ENCODE data around the gene ZNF205. TPM values are rescaled to one million over a fixed set of nuclear protein-coding genes. Genes with fewer than 3 reads are reported as not detected.
A peak's percentile ranks its signal among the peaks of the same experiment; 100 is the strongest.

The ZNF205 gene
- total and polyA plus RNA-seq, 2 of the 4 experiments (the other 2 are of a cell fraction): 8.2 to 12.7 TPM

DNA sequence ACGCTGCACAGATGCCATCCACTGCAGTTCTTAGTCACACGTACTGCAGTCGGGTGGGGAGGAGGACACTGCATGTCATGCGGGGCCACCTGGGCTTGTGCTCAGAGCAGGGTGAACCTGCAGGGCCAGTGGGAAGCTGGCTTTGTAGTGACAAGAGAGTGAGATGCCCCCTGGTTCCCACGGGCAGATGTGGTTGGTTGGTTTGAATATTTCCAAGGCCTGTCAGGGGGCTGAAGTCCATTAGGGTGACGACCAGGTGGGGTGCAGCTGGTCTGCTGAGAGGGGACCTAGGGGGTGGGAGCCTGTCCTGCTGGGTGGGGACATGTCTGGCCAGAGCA is 36.8 kb downstream of the ZNF205 start:
- no TSS peak for BruUV-seq (replicated peaks)
- WGBS, 2 experiments (ENCODE audit: extremely low coverage in 2 of 2, insufficient read length in 1 of 2): 100% methylated on average over 3 of the region's 6 CpGs; no CpG with 5 or more reads in 1 of the 2 experiments
- Histone ChIP-seq H4K20me1 (ENCODE audit: insufficient read depth, low read length) (peaks cover 11% of the 10 kb centered on the region), H3K4ac (ENCODE audit: low read depth, low read length) (peak overlapping the region; percentile 95), H3K14ac (replicated peaks; ENCODE audit: low read depth, low read length) (no peak overlapping the region), H2AK5ac (ENCODE audit: low read depth, low read length) (no peak overlapping the region; the same call in 1 of the 2 replicates), H2BK15ac (ENCODE audit: low read depth, low read length) (no peak overlapping the region), H2BK20ac (ENCODE audit: low read depth, low read length) (no peak overlapping the region), H3K9me1 (ENCODE audit: insufficient read depth, low read length) (peaks cover 7% of the 10 kb centered on the region; the same call in 1 of the 2 replicates), H3K9me3 (ENCODE audit: control insufficient read depth, insufficient read depth, low read length) (no peaks in the 10 kb centered on the region), H3K27ac (ENCODE audit: insufficient read depth, low read length) (no peak overlapping the region), H2AFZ (replicated peaks; ENCODE audit: low read length, poor library complexity) (peak overlapping the region; percentile 94), H3K4me1 (ENCODE audit: control insufficient read depth, insufficient read depth, low read length) (peaks cover 3% of the 10 kb centered on the region; the same call in 1 of the 2 replicates), H3K9ac (ENCODE audit: low read depth, low read length) (no peak overlapping the region), H2BK120ac (ENCODE audit: low read depth, low read length) (no peak overlapping the region), H3K36me3 (ENCODE audit: control insufficient read depth, insufficient read depth, low read length) (no peaks in the 10 kb centered on the region), H3K56ac (ENCODE audit: extremely low read depth, insufficient read depth, low read length) (no peak overlapping the region), H4K91ac (ENCODE audit: insufficient read depth, low read depth, low read length) (peak overlapping the region; percentile 65; the same call in 1 of the 2 replicates), H4K5ac (ENCODE audit: low read depth, low read length) (peak overlapping the region; percentile 69; the same call in 1 of the 2 replicates), H3K4me2 (ENCODE audit: low read depth, low read length) (no peak overlapping the region; the same call in 1 of the 2 replicates), H2AK9ac (replicated peaks; ENCODE audit: low read depth, low read length, poor library complexity) (peak overlapping the region; percentile 98), H3K23ac (ENCODE audit: low read depth, low read length) (no peak overlapping the region), H3K79me1 (ENCODE audit: low read depth in 1 of 2, low read length in 2 of 2) (peaks cover 0 to 13% of the 10 kb centered on the region in 2 experiments; a peak in 2 of 4 replicates), H3K27me3 (ENCODE audit: control insufficient read depth, insufficient read depth, low read length) (no peaks in the 10 kb centered on the region), H4K8ac (ENCODE audit: low read depth in 2 of 2, low read length in 2 of 2) (peak overlapping the region; percentile 89 to 98), H3K18ac (ENCODE audit: low read depth, low read length) (no peak overlapping the region), H2BK5ac (ENCODE audit: low read depth, low read length, poor library complexity, severe bottlenecking) (no peak overlapping the region), H3K4me3 (ENCODE audit: insufficient read depth, low read depth, low read length) (no peak overlapping the region)
- TF ChIP-seq ELK1 (IDR thresholded peaks at IDR 0.05; ENCODE audit: borderline replicate concordance, low read depth, low read length) (no peak), MAZ (IDR thresholded peaks at IDR 0.05; ENCODE audit: borderline replicate concordance, low read depth, low read length) (no peak), RFX5 (IDR thresholded peaks at IDR 0.05; ENCODE audit: low read depth, low read length) (no peak), MAFK (IDR thresholded peaks at IDR 0.05; ENCODE audit: low read depth, low read length) (no peak), NFE2L2 (IDR thresholded peaks at IDR 0.05; ENCODE audit: low read depth, low read length) (no peak), CHD1 (IDR thresholded peaks at IDR 0.05; ENCODE audit: low read depth, low read length) (no peak), CTCF (conservative IDR thresholded peaks at IDR 0.05; ENCODE audit: low read depth, low read length) (no peak), POLR2A (IDR thresholded peaks at IDR 0.05; ENCODE audit: low read depth, low read length) (no peak), RCOR1 (IDR thresholded peaks at IDR 0.05; ENCODE audit: insufficient replicate concordance, low read length) (no peak), MXI1 (IDR thresholded peaks at IDR 0.05; ENCODE audit: borderline replicate concordance, low read depth, low read length) (no peak), FOS (IDR thresholded peaks at IDR 0.05; ENCODE audit: low read depth, low read length) (no peak), RAD21 (IDR thresholded peaks at IDR 0.05; ENCODE audit: low read length) (no peak), SMC3 (IDR thresholded peaks at IDR 0.05; ENCODE audit: low read depth, low read length) (no peak), CEBPB (IDR thresholded peaks at IDR 0.05; ENCODE audit: low read depth, low read length) (no peak)
- TF ChIP-seq, protein P1, sequence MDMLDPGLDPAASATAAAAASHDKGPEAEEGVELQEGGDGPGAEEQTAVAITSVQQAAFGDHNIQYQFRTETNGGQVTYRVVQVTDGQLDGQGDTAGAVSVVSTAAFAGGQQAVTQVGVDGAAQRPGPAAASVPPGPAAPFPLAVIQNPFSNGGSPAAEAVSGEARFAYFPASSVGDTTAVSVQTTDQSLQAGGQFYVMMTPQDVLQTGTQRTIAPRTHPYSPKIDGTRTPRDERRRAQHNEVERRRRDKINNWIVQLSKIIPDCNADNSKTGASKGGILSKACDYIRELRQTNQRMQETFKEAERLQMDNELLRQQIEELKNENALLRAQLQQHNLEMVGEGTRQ (IDR thresholded peaks at IDR 0.05; ENCODE audit: low read depth, low read length): no peak
- POLR2A ChIA-PET (ENCODE audit: unreplicated experiment): interaction anchor here (1.0 kb wide), 1 partner anchor 14 kb away, joined by 3 read pairs; the partner anchor contains the start of gene ZNF213
- ATAC-seq (ENCODE audit: low read depth) (no peak), DNase-seq (no peak)
- in situ Hi-C loops (cut with MboI; ENCODE audit: low sequenced_read_pairs): no loop called here
- dilution Hi-C loops (cut with HindIII; ENCODE audit: low sequenced_read_pairs, unreplicated experiment): no loop called here
- intact Hi-C loops (cut with micrococcal nuclease): no loop called here
- CTCF ChIA-PET: interaction anchor here (1.6 kb wide), 1 partner anchor 20 kb away, joined by 6 read pairs; no protein-coding TSS in a partner anchor
